GM12878 (cell line): ENCODE measurements around the gene LPCAT3. TPM values are rescaled to one million over a fixed set of nuclear protein-coding genes. Genes with fewer than 3 reads are reported as not detected.

ENCODE experiments used
- ATAC-seq: fragments of 200-7000 bp; cut with Tn5 transposase; 3 replicates; pipeline ENCODE4 v1.9.1; 2020; ENCODE audit warnings: mild to moderate bottlenecking, moderate library complexity
- BruUV-seq: library from RNA; stranded (reverse); fragments of 400-500 nt; replicated peaks from 2 replicates; lab custom pipeline; 2021; lab: Mats Ljungman, UMichigan
- CTCF ChIA-PET: fragments of 300-600 bp; sonication (Branson Sonifier 250); formaldehyde crosslinking; extraction: SDS; loops from one replicate; lab custom pipeline; 2021; ENCODE audit warnings: inconsistent platforms; lab: Yijun Ruan, JAX
- POLR2A ChIA-PET: fragments of 350-600 bp; formaldehyde crosslinking; extraction: SDS; loops from one replicate; lab custom pipeline; 2021; ENCODE audit warnings: inconsistent platforms; lab: Charles Lee
- RAD21 ChIA-PET: fragments of 300-600 bp; sonication (Branson Sonifier 250); formaldehyde crosslinking; loops from one replicate; lab custom pipeline; 2023; ENCODE audit warnings: antibody characterized with exemption; ENCODE audit not compliant: unreplicated experiment; lab: Charles Lee
- SMC1A ChIA-PET: fragments of 300-600 bp; sonication (Branson Sonifier 250); formaldehyde crosslinking; loops from one replicate; lab custom pipeline; 2023; ENCODE audit not compliant: unreplicated experiment, uncharacterized antibody; lab: Charles Lee
- DNase-seq: peaks from one replicate; pipeline ENCODE4 v3.0.0-alpha.2; 2011; ENCODE audit warnings: low read depth, low spot score
- FAIRE-seq: peaks from 3 replicates; lab custom pipeline; 2011; peaks lifted over from hg19 to GRCh38; lab: Jason Lieb, UNC
- H2AFZ ChIP-seq: 2 replicates; pipeline ENCODE4 v1.6.0; 2011; ENCODE audit warnings: low read depth, low read length, control low read depth; ENCODE audit not compliant: control insufficient read depth
- H3K27ac ChIP-seq: 2 replicates; pipeline ENCODE4 v1.5.1; 2011; ENCODE audit warnings: control low read depth; ENCODE audit not compliant: control insufficient read depth, insufficient read depth
- H3K27me3 ChIP-seq, 2 experiments: replicated peaks in 1 of 2; 2 replicates each; pipeline versions ENCODE4 v1.6.0 to v1.6.1; 2011; ENCODE audit warnings: low read length in 1 of 2; ENCODE audit not compliant: control insufficient read depth in 2 of 2, insufficient read depth in 2 of 2
- H3K36me3 ChIP-seq, 2 experiments: 2 replicates each; pipeline ENCODE4 v1.5.1; 2011; ENCODE audit warnings: low read length in 1 of 2; ENCODE audit not compliant: control insufficient read depth in 2 of 2, insufficient read depth in 2 of 2
- H3K4me1 ChIP-seq: 2 replicates; pipeline ENCODE4 v1.6.1; 2011; ENCODE audit warnings: mild to moderate bottlenecking, low read length, moderate library complexity, mixed read lengths; ENCODE audit not compliant: control insufficient read depth, insufficient read depth
- H3K4me2 ChIP-seq: 2 replicates; pipeline ENCODE4 v1.6.0; 2011; ENCODE audit warnings: control low read depth; ENCODE audit not compliant: control insufficient read depth, insufficient read depth
- H3K4me3 ChIP-seq: fragments of 200-600 bp; sonication (generic); 2 replicates; pipeline ENCODE4 v1.5.1; 2016
- H3K79me2 ChIP-seq: 2 replicates; pipeline ENCODE4 v1.6.0; 2011; ENCODE audit warnings: low read length; ENCODE audit not compliant: control insufficient read depth, insufficient read depth
- H3K9ac ChIP-seq: 2 replicates; pipeline ENCODE4 v1.8.0; 2011; ENCODE audit warnings: low read length, control low read depth, mixed read lengths; ENCODE audit not compliant: control insufficient read depth, insufficient read depth
- H3K9me3 ChIP-seq: replicated peaks from 3 replicates; pipeline ENCODE4 v1.5.1; 2011; ENCODE audit warnings: mild to moderate bottlenecking, low read length; ENCODE audit not compliant: control insufficient read depth, insufficient read depth
- H4K20me1 ChIP-seq: 2 replicates; pipeline ENCODE4 v1.6.0; 2011; ENCODE audit not compliant: control insufficient read depth, insufficient read depth
- JUNB ChIP-seq: IDR thresholded peaks from 2 replicates; pipeline ENCODE4 v1.6.1; 2016; ENCODE audit warnings: antibody characterized with exemption, mild to moderate bottlenecking
- LARP7 ChIP-seq: fragments of 450-650 bp; IDR thresholded peaks from 2 replicates; pipeline ENCODE4 v1.6.1; 2017; ENCODE audit warnings: mild to moderate bottlenecking
- NFXL1 ChIP-seq: fragments of 450-650 bp; IDR thresholded peaks from 2 replicates; pipeline ENCODE4 v1.6.1; 2017; ENCODE audit warnings: antibody characterized with exemption, mild to moderate bottlenecking, borderline replicate concordance
- RB1 ChIP-seq: fragments of 450-650 bp; formaldehyde crosslinking; IDR thresholded peaks from 2 replicates; pipeline ENCODE4 v1.6.1; 2017; ENCODE audit warnings: mild to moderate bottlenecking, borderline replicate concordance
- RUNX3 ChIP-seq: IDR thresholded peaks from 2 replicates; pipeline ENCODE4 v1.6.1; 2012; ENCODE audit warnings: low read length, inconsistent platforms
- SMAD5 ChIP-seq: IDR thresholded peaks from 2 replicates; pipeline ENCODE4 v1.6.1; 2016; ENCODE audit warnings: antibody characterized with exemption, low read depth
- WRNIP1 ChIP-seq: IDR thresholded peaks from 2 replicates; pipeline ENCODE4 v1.6.1; 2011; ENCODE audit warnings: low read depth, low read length, improper control_type of control experiment, borderline replicate concordance
- ZBTB4 ChIP-seq: fragments of 450-650 bp; formaldehyde crosslinking; IDR thresholded peaks from 2 replicates; pipeline ENCODE4 v1.4.0; 2022; ENCODE audit warnings: mild to moderate bottlenecking, moderate library complexity
- ZNF384 ChIP-seq: IDR thresholded peaks from 2 replicates; pipeline ENCODE4 v1.6.1; 2012; ENCODE audit warnings: low read depth, mild to moderate bottlenecking, low read length, improper control_type of control experiment, borderline replicate concordance
- ZNF622 ChIP-seq: fragments of 450-650 bp; IDR thresholded peaks from 2 replicates; pipeline ENCODE4 v1.6.1; 2017; ENCODE audit warnings: mild to moderate bottlenecking, inconsistent platforms
- ZZZ3 ChIP-seq: IDR thresholded peaks from 2 replicates; pipeline ENCODE4 v1.6.1; 2011; ENCODE audit warnings: low read depth; ENCODE audit not compliant: control insufficient read depth, insufficient read length
- whole genome bisulfite sequencing: methylation state at CpG from one replicate; pipeline ENCODE4 v1.1.6; 2016; ENCODE audit warnings: low lambda C conversion rate; ENCODE audit not compliant: insufficient replicate concordance, insufficient coverage; ENCODE audit errors: missing lambda C conversion rate; 5-methylcytosine and 5-hydroxymethylcytosine counted together
- in situ Hi-C: fragments of 300-500 bp; cut with MboI; formaldehyde crosslinking; loops from 9 replicates; pipeline ENCODE4 v1.14.3; 2018; ENCODE audit warnings: mixed read lengths
- intact Hi-C: fragments of 100-400 bp; cut with micrococcal nuclease; formaldehyde crosslinking; loops from one replicate; pipeline ENCODE4 v1.14.2; 2022; ENCODE audit not compliant: unreplicated experiment
- polyA plus RNA-seq, 11 experiments: library from polyadenylated mRNA; depleted of rRNA in 4 of 11; unstranded in 6 of 11; stranded (reverse) in 5 of 11; fragments of >200 nt; fragmentation: Nextera tagmentation in 4 of 11; fragmentation: Illumina TruSeq in 1 of 11; extraction: Ambion mirVana in 4 of 11; extraction: Trizol in 1 of 11; gene quantifications; 1 replicate in 1 of 11; 2 replicates in 10 of 11; pipeline versions ENCODE4 v1.2.1 to v1.2.3, GENCODE V29; 2011 to 2016; ENCODE audit warnings: inconsistent platforms in 2 of 11, missing spikeins in 2 of 11, low read depth in 1 of 11
- total RNA-seq, 4 experiments: library from RNA; depleted of rRNA in 3 of 4; stranded (reverse); fragments of >200 nt in 3 of 4; fragmentation: Illumina TruSeq in 1 of 4; extraction: Trizol in 1 of 4; gene quantifications; 2 replicates each; pipeline versions ENCODE4 v1.2.1 to v1.2.3, GENCODE V29; 2013 to 2021

The LPCAT3 gene
- total and polyA plus RNA-seq, 10 of the 15 experiments (the other 5 are each of a cell fraction or from before 2014, with no cell fraction given) = 2.6 to 48.3 (median 23.0) TPM

GRCh38 chr12:7013101-7013500 lies 5.2 kb downstream of the LPCAT3 start:
- Histone ChIP-seq H3K9me3 (no peaks in the 10 kb centered on the region), H3K27ac (no peak overlapping the region)

More at GRCh38 chr12:7013101-7013500, 5.2 kb downstream of the LPCAT3 start:
- no TSS peak for BruUV-seq
- POLR2A ChIA-PET = no interaction called here
- no peak for TF ChIP-seq ZNF384
- no peak for TF ChIP-seq RB1
- no peak for TF ChIP-seq JUNB
- no peak for TF ChIP-seq WRNIP1
- TF ChIP-seq NFXL1 = no peak
- no peak for TF ChIP-seq RUNX3
- no peak for TF ChIP-seq LARP7
- no peak for TF ChIP-seq ZBTB4
- TF ChIP-seq SMAD5 = no peak
- no peak for TF ChIP-seq ZNF622
- no peak for TF ChIP-seq ZZZ3
- Histone ChIP-seq H3K4me1 (no peaks in the 10 kb centered on the region), H4K20me1 (no peaks in the 10 kb centered on the region; the same call in 1 of the 2 replicates), H3K9ac (no peak overlapping the region), H3K79me2 (peaks cover 14% of the 10 kb centered on the region), H3K4me3 (no peak overlapping the region), H3K27me3 (no peaks in the 10 kb centered on the region), H3K4me2 (no peak overlapping the region), H2AFZ (no peak overlapping the region), H3K36me3 (peaks cover 0 to 17% of the 10 kb centered on the region in 2 experiments; a peak in 1 of 4 replicates)
- no peak for DNase-seq
- FAIRE-seq = no peak
- ATAC-seq = no peak
- RAD21 ChIA-PET = no interaction called here
- in situ Hi-C loops (no loop called here), intact Hi-C loops (no loop called here)
- SMC1A ChIA-PET = interaction anchor here (1.8 kb wide), 1 partner anchor 30 kb away, joined by 5 read pairs; no protein-coding TSS in a partner anchor
- CTCF ChIA-PET = no interaction called here
- 94% methylated on average over 3 of the region's 3 CpGs for WGBS
